ENCODE data around the gene MCUB. TPM values are rescaled to one million over a fixed set of nuclear protein-coding genes. Genes with fewer than 3 reads are reported as not detected.

Gene MCUB
- total RNA-seq, 3 donors from 2014 or later (not counting 1 experiment from before 2014, with no cell fraction given) = 25.1 to 35.8 (median 31.1) TPM

DNA sequence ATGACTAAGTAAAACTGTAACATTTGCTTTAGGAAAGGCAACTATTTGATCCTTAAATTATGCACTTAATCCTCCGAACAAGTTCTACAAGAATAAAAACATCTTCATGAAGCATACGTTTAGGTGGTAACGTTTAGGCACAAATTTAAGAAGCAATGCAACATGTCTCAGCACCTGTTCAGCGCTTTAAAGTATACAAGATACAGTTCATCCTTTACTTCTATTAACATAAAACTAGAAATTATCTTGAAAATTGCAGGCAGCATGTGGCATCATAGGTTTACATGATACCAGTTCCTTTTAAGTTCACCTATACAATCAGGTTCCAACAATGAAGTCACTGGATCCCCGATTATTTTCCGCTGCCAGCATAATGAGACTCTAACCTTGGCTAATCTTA is 168.3 kb downstream of the MCUB start:
- Mint-ChIP-seq H3K4me1 (peaks cover 17 to 24% of the 10 kb centered on the region in 2 donors), H3K27me3 (ENCODE audit: low read depth in 2 of 2) (no peaks in the 10 kb centered on the region), H3K9me3 (no peaks in the 10 kb centered on the region), H3K36me3 (no peaks in the 10 kb centered on the region), H3K4me3 (peak overlapping the region; percentile 88), H3K27ac (peak overlapping the region in 1 of 2 donors; percentile 50)
- intact Hi-C loops (cut with micrococcal nuclease) = loop anchor here (2.0 kb wide), 1 partner anchor 296 kb away; the partner anchor contains the start of gene SEC24B
- Histone ChIP-seq H3K36me3 (ENCODE audit: control insufficient read depth, insufficient read depth, low read length) (no peaks in the 10 kb centered on the region), H3K27ac (ENCODE audit: low read length) (no peak overlapping the region), H3K4me3 (ENCODE audit: low read length) (no peak overlapping the region), H3K4me1 (ENCODE audit: control insufficient read depth, insufficient read depth, low read length) (peaks cover 9% of the 10 kb centered on the region), H3K27me3 (ENCODE audit: control insufficient read depth, insufficient read depth, low read length) (no peaks in the 10 kb centered on the region), H3K9me3 (ENCODE audit: control insufficient read depth, insufficient read depth, low read length) (no peaks in the 10 kb centered on the region)
- 95% methylated on average over 6 of the region's 6 CpGs for WGBS (ENCODE audit: insufficient coverage)
- ATAC-seq (no peak), DNase-seq (no peak)
- TF ChIP-seq, protein P1, sequence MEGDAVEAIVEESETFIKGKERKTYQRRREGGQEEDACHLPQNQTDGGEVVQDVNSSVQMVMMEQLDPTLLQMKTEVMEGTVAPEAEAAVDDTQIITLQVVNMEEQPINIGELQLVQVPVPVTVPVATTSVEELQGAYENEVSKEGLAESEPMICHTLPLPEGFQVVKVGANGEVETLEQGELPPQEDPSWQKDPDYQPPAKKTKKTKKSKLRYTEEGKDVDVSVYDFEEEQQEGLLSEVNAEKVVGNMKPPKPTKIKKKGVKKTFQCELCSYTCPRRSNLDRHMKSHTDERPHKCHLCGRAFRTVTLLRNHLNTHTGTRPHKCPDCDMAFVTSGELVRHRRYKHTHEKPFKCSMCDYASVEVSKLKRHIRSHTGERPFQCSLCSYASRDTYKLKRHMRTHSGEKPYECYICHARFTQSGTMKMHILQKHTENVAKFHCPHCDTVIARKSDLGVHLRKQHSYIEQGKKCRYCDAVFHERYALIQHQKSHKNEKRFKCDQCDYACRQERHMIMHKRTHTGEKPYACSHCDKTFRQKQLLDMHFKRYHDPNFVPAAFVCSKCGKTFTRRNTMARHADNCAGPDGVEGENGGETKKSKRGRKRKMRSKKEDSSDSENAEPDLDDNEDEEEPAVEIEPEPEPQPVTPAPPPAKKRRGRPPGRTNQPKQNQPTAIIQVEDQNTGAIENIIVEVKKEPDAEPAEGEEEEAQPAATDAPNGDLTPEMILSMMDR (IDR thresholded peaks at IDR 0.05) = no peak

DNA sequence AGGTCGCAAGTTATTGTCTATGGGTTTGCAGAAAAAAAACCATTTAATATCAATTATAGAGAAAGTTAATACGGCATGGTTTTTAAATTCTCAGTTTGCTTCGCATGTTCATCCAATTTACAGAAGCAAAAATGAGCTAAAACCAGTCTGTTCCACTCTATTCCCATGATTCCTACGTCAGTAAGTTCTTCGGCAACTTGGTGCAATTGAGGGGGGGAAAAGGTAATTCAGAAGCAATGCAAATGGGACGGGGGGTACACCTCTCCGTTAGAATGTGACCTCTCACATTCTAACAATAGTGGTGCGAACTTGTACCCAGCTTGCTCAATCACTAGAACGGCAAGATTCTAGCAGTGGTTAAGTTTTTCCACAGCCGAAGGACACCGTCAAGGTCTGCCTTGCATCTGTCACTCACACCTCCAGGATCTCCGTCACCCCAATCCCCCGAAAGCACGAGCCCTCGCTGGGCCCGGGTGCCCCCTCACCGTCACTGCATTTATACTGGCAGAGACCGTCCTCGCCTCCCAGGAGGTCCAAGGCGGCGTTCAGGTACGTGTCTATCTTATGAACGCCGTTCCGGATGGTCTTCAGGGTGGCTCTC is 169.2 kb downstream of the MCUB start:
- no peaks in the 10 kb centered on the region for H3K36me3 Mint-ChIP-seq
- H3K27me3 Mint-ChIP-seq (ENCODE audit: low read depth in 2 of 2) = peaks cover 0 to 1% of the 10 kb centered on the region in 2 donors
- intact Hi-C loops (cut with micrococcal nuclease) = loop anchor here (2.0 kb wide), 1 partner anchor 296 kb away; the partner anchor contains the start of gene SEC24B
- peak overlapping the region; percentile 88 for H3K4me3 Mint-ChIP-seq
- Histone ChIP-seq H3K4me3 (ENCODE audit: low read length) (peak overlapping the region; percentile 58), H3K27ac (ENCODE audit: low read length) (peak overlapping the region; percentile 18), H3K36me3 (ENCODE audit: control insufficient read depth, insufficient read depth, low read length) (no peaks in the 10 kb centered on the region), H3K4me1 (ENCODE audit: control insufficient read depth, insufficient read depth, low read length) (peaks cover 9% of the 10 kb centered on the region), H3K27me3 (ENCODE audit: control insufficient read depth, insufficient read depth, low read length) (no peaks in the 10 kb centered on the region), H3K9me3 (ENCODE audit: control insufficient read depth, insufficient read depth, low read length) (no peaks in the 10 kb centered on the region)
- no peaks in the 10 kb centered on the region for H3K9me3 Mint-ChIP-seq
- TF ChIP-seq, protein P1 (IDR thresholded peaks at IDR 0.05) = no peak
- ATAC-seq (peak in 1 of 3 donors; percentile 32), DNase-seq (no peak)
- H3K27ac Mint-ChIP-seq = peak overlapping the region; percentile 50 to 71
- H3K4me1 Mint-ChIP-seq = peaks cover 17 to 24% of the 10 kb centered on the region in 2 donors
- WGBS (ENCODE audit: insufficient coverage) = 1% methylated on average over 23 of the region's 25 CpGs

DNA sequence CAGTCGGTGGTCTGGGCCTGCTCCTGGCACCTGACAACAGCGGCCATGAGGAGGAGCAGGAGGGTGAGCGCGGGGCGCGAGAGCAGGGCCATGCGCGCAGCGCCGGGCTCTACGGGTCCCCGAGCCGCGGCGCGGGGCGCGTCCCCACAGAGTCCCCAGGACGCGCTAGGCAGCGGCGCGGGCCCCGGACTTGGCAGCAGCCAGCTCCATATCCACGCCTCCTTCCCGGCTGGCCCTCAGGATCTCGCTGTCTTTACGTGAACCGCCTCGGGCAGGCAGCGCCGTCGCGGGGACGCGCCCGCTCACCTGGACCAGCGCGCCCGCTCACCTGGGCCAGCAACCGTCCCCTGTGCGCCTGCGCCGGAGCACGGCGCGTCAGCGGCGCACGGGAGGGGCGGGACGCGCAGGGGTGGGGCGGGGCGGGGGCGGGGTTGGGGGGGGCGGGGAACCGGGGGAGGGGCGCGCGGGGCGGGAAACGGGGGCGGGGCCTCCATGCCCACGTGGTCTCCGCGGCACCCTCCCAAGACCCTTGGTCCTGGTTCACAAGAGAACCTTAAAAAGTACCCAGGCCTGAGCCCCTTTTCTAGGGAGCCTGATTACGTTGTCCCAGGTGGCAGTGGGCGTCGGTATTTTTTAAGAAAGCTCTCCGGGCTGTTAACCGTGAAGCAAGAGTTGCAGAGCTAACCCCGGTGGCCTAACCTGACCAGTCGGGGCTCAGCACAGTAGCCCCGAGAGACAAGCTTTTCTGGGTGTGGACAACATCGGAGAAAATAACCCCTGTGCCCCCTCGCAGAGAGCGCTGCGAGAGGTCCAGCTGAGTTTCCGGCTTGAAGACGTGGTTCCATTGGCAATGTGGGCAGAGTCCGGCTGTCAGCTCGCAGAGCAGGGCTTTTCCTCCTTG is 169.9 kb downstream of the MCUB start, which contains the start of gene PLA2G12A:
PLA2G12A (minus strand) TSS at position 353 of the 901 bp plus-strand sequence; CDS start at position 92, 261 bp downstream.
- Mint-ChIP-seq H3K4me3 (peak within 1 kb of the TSS; percentile 88), H3K4me1 (peaks cover 17 to 24% of the 10 kb centered on the region in 2 donors), H3K27ac (peak within 1 kb of the TSS; percentile 50 to 71), H3K27me3 (ENCODE audit: low read depth in 2 of 2) (peaks cover 0 to 2% of the 10 kb centered on the region in 2 donors), H3K36me3 (no peaks in the 10 kb centered on the region), H3K9me3 (no peaks in the 10 kb centered on the region)
- WGBS (ENCODE audit: insufficient coverage) = under 1% methylated on average over 79 of the region's 83 CpGs
- no peaks in the 10 kb centered on the region for H3K36me3 ChIP-seq (ENCODE audit: control insufficient read depth, insufficient read depth, low read length)
- H3K27ac ChIP-seq (ENCODE audit: low read length) = peak within 1 kb of the TSS; percentile 46
- H3K27me3 ChIP-seq (ENCODE audit: control insufficient read depth, insufficient read depth, low read length) = no peaks in the 10 kb centered on the region
- H3K9me3 ChIP-seq (ENCODE audit: control insufficient read depth, insufficient read depth, low read length) = no peaks in the 10 kb centered on the region
- ATAC-seq (peak; percentile 86 to 94 (median 89)), DNase-seq (peak; percentile 64 to 93)
- peaks cover 9% of the 10 kb centered on the region for H3K4me1 ChIP-seq (ENCODE audit: control insufficient read depth, insufficient read depth, low read length)
- peak within 1 kb of the TSS; percentile 58 for H3K4me3 ChIP-seq (ENCODE audit: low read length)
- TF ChIP-seq, protein P1 (IDR thresholded peaks at IDR 0.05) = no peak
- intact Hi-C loops (cut with micrococcal nuclease) = loop anchor here (2.0 kb wide), 1 partner anchor 297 kb away; the partner anchor contains the start of gene SEC24B

All from natural killer cell (primary cell).